ENCODE results near the gene POLR1A. TPM values are rescaled to one million over a fixed set of nuclear protein-coding genes. Genes with fewer than 3 reads are reported as not detected.
A peak's percentile ranks its signal among the peaks of the same experiment; 100 is the strongest.

POLR1A gene
- total RNA-seq, 1 donor from 2014 or later, result 9.2 TPM

DNA sequence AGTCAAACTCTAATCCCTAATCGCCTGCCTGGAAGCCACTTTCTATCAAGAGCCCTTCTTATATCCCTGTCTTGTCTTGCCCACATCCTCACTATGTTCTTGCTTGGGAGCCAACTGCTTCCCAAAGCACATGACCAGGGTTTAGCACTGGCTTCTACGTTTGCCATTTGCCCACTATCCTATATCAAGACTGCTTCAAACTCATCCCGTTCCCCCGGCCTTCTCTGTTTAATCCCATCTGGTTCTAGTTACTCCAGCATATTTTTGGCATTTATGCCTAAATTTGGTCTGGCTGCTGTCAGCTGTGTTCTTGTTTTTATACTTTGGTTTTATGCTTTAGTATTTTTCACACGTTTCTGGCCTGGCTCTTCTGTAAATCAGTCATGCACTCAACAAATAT lies 40.2 kb downstream of the POLR1A start:
- DNase-seq (ENCODE audit: low read depth in 2 of 2), result no peak

DNA sequence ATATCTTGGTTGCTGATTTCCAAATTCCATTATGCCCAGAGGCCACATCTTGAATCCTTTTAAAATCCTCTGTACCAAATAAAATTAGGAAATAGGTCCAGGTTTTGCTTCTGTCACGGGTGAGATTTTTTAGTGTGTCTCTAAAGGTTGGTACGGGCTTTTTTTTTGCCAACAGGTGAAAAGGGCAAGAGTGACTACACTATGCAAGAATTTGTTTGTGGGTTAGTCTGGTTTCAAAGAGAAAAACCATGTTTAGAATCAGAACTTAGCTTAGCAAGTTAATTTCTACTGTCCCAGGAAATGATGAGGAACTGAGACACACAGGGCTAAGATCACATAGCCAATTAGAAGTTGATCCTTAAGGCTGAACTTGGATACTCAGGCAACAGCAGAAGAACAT lies 41.7 kb downstream of the POLR1A start:
- no peak for DNase-seq (ENCODE audit: low read depth in 2 of 2)

DNA sequence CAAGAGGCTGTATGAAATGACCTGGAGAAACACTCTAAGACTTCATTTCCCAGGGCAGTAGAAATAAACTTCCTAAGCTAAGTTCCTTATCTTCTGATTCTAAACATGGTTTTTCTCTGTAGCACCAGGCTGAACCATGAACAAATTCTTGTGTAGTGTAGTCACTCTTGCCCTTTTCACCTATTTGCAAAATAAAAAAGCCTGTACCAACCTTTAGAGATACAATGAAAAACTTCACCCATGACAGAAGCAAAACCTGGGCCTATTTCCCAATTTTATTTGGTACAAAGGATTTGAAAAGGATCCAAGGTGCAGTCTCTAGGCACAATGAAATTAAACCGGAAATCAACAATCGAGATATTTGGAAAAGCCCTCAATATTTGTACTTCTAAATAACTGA lies 43.6 kb downstream of the POLR1A start:
- DNase-seq (ENCODE audit: low read depth in 2 of 2), result peak in 1 of 2 donors; percentile 52

DNA sequence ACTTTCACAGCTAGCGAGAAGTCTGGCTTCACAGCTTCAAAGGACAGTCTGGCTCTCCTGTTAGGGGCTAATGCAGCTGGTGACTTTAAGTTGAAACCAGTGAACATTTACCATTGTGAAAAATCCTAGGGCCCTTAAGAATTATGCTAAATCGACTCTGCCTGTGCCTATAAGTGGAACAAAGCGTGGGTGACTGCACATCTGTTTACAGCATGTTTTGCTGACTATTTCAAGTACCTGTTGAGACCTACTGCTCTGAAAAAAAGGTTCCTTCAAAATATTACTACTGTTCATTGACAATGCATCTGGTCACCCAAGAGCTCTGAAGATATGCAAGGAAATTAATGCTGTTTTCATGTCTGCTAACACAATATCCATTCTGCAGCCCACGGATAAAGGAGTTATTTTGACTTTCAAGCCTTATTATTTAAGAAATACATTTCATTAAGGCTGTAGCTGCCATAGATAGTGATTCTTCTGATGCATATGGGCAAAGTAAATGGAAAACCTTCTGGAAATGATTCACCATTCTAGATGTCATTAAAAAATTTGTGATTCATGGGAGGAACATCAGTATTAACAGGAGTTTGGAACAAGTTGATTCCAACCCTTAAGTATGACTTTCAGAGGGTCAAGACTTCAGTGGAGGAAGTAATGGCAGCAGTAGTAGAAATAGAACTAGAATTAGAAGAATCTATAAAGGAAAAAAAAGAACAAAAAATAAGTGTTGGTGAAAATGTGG lies 48.9 kb downstream of the POLR1A start:
- DNase-seq (ENCODE audit: low read depth in 2 of 2), result no peak

DNA sequence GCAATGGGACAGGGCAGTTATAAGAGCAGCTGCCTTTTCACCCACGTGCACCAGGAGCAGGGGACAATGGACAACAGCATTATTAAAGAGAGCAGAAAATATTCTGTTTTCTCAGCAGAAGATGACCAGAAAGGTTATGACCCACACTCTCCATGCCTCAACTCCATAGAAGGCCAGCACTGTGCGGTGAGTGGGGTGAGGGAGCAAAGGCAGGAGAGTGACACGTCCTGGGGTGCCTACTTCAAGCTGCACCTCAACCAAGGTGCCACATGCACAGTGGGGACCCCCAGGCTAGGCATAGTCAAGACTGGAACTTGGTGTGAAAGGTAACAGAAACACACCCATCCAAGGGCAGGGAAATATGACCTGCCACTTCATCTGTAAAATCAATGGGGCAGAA lies 50.4 kb downstream of the POLR1A start:
- no peak for DNase-seq (ENCODE audit: low read depth in 2 of 2)

DNA sequence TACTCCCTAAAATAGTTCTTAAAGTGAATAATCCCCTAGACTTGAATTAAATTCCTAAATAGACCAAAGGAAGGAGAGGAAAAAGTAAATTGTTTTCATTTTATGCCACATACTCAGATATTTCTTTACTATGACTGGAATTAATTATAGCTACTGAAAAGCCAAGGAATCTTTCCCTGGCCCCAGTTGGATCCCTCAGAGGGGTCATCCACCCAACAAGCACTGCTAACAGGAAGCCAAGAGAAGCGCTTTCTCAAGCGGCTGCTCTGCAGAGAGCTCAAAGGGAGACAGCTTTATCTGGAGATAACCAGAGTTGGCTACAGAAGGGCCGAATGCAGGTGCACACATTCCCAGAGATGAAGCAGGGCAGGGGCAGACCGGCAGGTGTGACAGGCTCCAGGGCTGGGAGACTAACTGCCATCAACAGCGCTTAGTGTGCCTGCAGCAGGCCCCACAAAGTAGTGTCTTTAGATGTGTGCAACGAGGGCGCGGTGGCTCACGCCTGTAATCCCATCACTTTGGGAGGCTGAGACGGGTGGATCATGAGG lies 51.1 kb downstream of the POLR1A start:
- no peak for DNase-seq (ENCODE audit: low read depth in 2 of 2)

DNA sequence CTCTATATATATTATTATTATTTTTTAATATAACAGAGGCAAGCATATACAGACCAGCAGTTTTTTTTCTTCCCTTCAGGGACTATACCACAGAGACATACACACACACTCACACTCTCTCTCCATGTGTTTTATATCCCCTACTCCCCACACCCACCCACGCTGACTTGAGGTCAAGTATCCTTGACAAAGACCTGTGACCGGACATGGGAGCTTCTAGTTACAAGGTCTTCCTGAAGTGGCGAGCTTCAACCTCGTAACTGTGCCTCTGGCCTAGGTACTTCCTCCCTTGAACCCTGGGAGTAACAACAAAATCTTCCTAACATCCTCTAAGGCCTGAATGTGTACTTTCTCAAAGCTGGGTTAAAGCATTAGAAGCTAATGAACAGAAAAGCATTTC lies 52.5 kb downstream of the POLR1A start:
- no peak for DNase-seq (ENCODE audit: low read depth in 2 of 2)

DNA sequence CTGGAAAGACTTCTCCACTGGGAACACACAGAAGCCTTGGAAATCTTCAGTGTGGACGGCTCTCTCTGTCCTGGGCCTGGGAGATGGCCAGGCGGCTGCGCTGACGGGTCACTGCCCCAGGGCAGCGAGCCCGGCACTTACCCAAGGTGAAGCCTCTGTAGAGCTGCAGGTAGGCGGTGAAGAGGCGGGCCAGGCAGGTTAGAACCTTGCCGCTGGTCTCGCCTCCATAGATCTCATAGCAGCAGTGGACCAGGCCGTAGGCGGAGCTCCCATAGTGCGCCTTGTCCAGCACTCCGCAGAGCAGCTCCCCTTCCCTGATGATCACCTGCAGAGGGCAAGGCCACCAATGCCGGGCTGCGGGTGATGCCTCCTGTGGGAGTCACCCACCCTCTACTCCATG lies 53.0 kb downstream of the POLR1A start:
- no peak for DNase-seq (ENCODE audit: low read depth in 2 of 2)

DNA sequence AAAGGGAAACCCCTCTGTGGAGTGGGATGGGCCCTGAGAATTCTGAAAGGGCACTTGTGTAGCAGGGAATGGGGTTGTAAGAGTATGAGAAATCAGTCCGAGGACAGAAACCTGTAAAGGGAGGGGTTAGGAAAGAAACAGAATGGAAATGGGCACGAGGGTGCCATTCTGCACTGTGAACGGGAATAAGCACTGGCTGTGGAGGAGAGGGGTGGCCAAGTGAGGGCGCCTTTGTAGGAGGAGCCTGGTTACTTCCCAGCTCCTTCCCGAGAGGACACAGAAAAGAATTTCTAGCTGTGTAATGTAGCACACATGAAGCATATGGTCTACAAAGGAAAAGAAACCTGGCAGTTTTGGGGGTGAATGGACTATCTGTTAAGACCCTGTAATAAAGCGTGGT lies 53.4 kb downstream of the POLR1A start:
- no peak for DNase-seq (ENCODE audit: low read depth in 2 of 2)

DNA sequence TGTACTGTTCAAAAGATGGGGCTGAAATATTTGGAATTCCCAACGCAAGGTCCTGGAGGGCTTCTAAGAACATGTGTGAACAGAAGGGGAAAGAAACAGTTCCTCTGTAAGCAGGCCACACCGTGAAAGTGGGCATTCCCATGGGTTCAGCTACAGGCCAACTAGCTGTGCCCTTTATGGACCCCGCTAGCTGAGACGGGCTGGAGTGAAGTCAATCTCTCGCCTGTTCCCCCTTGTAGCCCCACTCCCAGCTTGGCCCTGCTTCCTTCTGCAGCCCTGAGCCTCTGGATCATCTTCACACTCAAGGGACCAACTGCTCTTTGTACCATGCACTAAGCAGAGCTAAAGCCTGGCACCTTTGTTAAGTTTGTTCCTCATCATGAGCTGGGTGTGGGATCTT lies 55.4 kb downstream of the POLR1A start:
- DNase-seq (ENCODE audit: low read depth in 2 of 2), result no peak

DNA sequence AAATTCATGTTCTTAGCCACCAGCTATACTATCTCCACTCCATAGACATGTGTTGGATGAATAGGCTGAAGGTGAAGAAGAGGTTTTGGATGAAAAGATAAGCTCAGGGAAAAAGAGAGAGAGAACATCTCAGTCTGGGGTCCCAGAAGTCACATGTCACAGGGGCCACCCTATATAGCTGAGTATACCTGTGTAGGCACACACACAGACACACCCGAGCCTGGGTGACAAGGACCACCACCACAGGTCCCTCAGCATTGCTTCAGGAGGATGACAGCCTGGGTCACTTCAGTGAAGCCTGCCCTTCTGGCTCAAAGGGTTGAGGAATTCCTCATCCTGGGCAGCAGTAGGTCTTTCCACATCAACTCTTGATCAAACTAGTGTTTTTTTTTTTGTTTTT lies 56.2 kb downstream of the POLR1A start:
- DNase-seq (ENCODE audit: low read depth in 2 of 2), result no peak

DNA sequence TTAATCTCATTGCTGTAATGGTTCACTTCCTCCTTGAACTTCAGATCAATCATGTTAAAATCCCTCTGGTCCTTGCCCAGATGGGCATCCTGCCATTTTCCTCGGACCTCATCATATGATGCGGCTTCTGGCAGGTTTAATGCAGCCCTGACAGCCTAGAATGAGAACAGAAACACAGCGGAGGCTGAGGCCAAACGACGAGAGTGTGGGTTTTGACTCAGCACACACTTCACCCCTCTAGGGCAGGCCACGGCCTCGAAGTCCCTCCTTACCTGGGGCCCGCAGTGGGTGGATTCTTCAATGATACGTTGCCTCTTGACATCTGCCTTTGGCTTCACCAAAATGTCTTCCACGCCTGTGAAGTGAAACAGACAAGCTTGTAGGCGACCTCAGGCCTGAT lies 56.8 kb downstream of the POLR1A start:
- no peak for DNase-seq (ENCODE audit: low read depth in 2 of 2)

DNA sequence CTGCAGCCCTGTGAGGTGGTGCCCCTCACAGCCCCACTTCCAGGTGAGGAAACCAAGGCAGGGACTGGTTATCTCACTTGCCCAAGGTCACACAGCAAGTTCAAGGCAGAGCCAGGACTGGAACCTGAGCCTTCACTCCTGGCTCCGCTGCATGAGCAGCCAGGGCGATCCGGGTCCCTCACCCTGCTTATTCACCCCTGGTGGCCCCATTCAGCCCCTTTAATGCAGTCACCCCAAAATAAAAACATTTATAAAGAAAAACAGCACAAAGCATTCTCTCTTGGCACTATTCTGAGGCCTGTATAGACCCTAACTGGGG lies 57.3 kb downstream of the POLR1A start:
- DNase-seq (ENCODE audit: low read depth in 2 of 2), result no peak

DNA sequence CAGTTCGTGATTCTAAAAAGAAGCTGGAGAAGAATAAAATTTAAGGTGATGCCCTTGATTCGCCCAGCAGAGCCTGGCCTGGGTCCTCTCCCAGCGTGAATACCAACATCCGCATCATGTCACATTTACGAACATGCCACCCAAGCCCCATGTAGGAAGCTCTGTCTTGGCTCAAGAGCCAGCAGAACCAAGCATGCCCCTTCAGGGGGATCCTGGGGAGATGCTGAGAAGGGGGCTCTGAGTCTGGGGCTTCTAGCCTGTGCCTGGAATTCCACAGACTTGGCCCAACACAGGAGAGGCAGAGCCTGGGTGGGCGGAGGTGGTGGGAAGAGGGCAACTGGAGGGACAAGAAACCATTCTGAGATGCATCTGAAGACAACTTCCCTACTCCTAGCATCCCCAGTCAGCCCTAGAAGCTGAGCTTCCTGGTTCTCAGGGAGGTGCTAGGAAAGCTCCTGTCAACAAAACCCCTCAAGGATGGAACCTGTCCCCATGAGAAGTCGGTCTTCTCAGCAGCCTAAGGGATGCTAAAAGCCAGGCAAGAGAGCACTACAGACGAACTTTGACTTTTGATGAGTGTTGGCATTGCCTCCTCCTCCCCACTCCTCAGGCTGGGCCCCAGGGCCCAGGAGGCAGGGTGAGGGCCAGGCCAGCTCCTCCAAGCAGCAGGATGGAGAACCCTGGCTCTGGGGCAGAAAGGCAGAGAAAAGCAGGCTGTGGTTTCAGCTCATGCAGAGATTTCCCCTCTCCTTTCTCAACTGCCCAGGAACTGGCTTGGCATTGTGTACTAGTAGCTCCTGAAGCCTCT lies 57.9 kb downstream of the POLR1A start:
- no peak for DNase-seq (ENCODE audit: low read depth in 2 of 2)

DNA sequence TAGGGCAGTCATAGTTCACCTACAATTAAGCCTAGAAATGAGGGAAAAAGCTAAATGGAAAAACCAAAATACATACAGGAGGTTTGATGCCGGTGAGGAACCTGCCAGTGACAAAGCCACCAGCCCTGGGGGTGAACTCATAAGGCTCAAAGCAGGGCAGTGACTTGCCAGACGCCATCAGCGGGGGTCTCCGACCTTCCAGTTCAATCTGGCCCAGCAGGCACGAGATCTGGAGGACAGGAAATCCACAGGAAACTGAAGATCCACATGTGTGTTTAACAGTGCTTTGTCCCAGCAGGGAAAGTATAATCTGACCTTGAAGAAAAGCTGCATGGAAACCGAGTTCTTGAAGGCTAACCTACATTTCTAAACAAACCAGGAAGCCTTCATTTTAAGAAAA lies 60.1 kb downstream of the POLR1A start:
- DNase-seq (ENCODE audit: low read depth in 2 of 2), result peak in 1 of 2 donors; percentile 55

DNA sequence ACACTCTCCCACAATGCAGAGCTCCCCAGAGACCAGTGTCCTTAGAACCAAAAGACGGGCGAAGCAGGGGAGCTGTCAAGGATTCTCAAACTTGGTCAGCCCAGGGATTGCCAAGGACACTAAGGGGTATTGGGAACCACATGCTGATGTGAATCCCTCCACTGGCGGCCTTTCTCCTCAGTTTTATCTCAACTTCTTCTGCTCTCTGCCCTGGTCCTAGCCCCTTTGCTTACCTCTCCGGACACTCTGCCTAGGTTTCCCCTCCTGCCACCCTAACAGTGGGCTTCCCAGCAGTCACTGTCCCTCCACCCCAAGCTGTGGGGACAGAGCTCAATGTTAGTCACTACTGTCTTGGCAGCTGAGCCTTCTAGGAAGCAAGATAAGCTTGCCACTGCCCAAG lies 61.1 kb downstream of the POLR1A start:
- DNase-seq (ENCODE audit: low read depth in 2 of 2), result no peak

DNA sequence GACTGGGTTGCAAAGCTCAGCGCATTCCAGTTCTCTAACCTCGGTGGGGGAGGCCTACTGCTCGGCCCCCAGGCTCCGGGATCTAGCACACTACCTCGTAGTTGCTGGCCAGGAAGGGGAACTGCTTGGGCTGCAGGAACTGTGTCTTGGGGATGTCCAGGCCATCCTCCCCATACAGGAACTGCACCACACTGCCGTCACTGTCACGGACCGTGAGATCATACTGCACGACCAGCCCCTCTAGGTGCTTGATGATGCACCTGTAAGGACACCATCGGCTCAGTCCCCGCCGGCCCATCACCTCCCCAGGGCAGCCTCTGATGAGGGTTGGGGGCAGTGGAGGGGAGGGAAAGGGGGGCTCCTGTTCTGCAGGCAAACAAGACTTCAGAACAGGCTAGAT lies 61.6 kb downstream of the POLR1A start:
- DNase-seq (ENCODE audit: low read depth in 2 of 2), result no peak

DNA sequence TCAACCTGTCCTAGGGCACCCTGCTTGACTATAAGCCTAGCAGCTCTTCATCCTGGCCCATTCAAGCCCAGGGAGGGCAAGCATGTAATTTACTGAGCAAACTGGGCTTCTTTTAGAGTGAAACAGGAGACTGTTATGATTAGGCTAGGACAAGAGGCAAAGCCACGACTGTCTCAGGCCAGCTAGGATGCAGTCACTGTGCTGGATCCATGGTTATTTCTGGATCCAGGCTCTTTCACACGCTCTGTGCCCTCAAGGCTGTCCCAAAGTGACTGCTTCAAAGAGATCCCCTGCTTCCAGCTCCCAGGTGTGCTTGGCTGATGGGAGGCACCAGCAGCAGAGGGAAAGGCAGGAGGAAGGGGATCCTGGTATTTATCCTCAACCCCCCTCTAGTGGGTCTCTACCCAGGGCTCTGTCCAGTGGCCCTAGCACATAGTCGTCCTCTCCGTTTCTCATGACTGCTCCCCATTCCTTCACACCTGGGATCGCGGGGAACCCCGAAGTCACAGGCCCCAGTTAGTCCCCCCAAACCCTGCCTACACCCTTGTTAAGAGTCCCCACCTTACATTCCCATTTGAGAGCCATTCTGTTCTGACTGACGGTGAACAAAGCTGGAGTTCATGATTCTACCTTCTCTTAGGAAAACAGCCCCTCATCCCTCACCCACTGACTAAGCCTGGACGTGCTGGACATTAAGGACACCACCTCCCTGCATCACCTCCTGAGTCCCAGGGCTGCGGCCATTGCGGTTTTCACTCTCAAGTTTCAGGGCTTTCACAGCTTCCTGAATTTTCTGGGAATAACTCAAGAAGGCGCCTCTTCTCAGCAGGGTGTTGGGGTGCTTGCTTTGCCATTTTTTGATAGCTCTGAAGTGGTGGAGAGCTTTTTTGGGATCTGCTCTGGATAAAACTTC lies 63.2 kb downstream of the POLR1A start:
- no peak for DNase-seq (ENCODE audit: low read depth in 2 of 2)

DNA sequence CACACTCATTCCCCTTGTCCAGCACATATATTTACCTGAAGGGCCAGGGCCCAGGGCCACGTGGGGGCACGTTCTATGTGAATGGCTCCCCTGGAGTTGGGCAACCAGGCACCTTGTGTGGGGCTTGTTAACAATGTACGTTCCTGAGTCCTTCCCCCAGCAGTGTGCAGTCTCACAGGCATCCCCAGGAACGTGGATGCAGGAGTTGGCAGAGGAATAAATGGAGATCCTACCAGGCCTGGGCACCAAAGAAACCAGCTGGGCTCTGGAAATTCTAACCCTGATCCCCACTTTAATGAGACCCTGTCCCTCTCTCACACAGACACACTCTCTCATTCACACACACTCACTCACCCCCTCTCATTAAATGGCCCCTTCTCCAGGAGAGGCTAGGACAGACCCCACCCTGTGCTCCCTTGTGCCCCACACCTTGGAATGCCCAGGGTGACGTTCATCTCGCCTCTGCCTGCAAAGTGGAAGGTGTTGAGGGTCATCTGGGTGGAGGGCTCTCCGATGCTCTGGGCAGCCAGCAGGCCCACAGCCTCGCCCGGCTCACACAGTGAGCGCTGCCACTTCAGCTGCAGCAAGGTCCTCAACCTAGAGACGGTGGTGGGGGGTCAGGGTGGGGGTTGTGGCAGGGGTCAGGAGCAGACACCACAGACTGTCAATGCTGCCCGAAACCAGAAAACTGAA lies 65.6 kb downstream of the POLR1A start:
- DNase-seq (ENCODE audit: low read depth in 2 of 2), result no peak

DNA sequence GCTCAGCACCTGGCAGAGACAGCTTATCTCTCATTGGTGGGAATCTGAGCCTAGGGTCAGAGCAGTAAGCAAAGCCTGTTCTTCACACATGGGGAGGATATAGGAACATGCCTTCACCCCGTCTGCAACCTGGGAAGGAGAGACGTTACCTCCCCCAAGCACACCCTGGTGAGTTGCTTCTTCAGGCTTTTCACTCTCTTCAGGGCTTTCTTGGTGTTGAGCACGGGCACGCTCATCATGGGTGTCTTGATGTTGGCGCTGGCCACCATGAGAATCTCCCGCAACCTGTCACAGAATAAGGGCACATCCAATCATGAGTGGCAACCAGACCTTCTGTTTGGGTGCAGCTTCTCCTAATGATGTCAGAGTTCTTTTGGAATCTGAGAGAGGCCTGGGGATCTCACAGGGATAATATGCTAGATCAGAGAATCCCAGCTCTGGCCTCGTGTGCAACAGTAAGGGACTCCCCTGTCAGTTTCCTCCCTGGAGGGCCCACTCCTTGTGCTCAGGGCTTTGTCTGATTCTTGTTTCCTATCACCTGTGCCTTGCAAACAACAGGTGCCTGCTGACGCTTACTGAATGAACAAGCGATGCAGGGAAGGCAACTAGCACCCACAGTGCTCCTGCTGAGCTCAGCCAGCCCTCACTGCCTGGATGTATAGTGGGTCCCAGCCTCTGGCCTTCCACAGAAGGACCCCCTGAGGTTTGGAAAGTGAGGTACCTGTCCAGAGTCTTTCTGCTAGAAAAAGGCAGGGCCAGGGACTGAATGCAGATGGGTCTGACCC lies 66.3 kb downstream of the POLR1A start:
- no peak for DNase-seq (ENCODE audit: low read depth in 2 of 2)
